GM23338 (cell line): ENCODE results near the gene TRABD2A. TPM values are rescaled to one million over a fixed set of nuclear protein-coding genes. Genes with fewer than 3 reads are reported as not detected.

Source experiments
- ATAC-seq: fragments of 200-7000 bp; cut with Tn5 transposase; 3 replicates; pipeline ENCODE4 v1.9.1; 2020
- DNase-seq: peaks from one replicate; pipeline ENCODE4 v3.0.0-alpha.2; 2015; ENCODE audit warnings: low spot score
- H2AFZ ChIP-seq: fragments of 200-600 bp; sonication (generic); 2 replicates; pipeline ENCODE4 v1.8.0; 2016; ENCODE audit warnings: antibody characterized with exemption, mild to moderate bottlenecking, moderate library complexity
- H3F3A ChIP-seq: fragments of 200-600 bp; sonication (generic); replicated peaks from 2 replicates; pipeline ENCODE4 v1.8.0; 2017; ENCODE audit warnings: antibody characterized with exemption, mixed run types, low read depth
- H3K27ac ChIP-seq: fragments of 200-600 bp; sonication (generic); 2 replicates; pipeline ENCODE4 v1.6.1; 2016; ENCODE audit warnings: low read depth
- H3K27me3 ChIP-seq: fragments of 200-600 bp; sonication (generic); 2 replicates; pipeline ENCODE4 v1.8.0; 2016; ENCODE audit warnings: mild to moderate bottlenecking, mixed run types, moderate library complexity; ENCODE audit not compliant: insufficient read depth
- H3K36me3 ChIP-seq: fragments of 200-600 bp; sonication (generic); 2 replicates; pipeline ENCODE4 v1.8.0; 2016; ENCODE audit warnings: mild to moderate bottlenecking; ENCODE audit not compliant: insufficient read depth
- H3K4me1 ChIP-seq: fragments of 200-600 bp; sonication (generic); 2 replicates; pipeline ENCODE4 v1.8.0; 2016; ENCODE audit warnings: mild to moderate bottlenecking, moderate library complexity; ENCODE audit not compliant: insufficient read depth
- H3K4me2 ChIP-seq: fragments of 200-600 bp; sonication (generic); 2 replicates; pipeline ENCODE4 v1.7.1; 2017; ENCODE audit warnings: mixed run types
- H3K4me3 ChIP-seq: fragments of 200-600 bp; sonication (generic); 2 replicates; pipeline ENCODE4 v1.6.1; 2016; ENCODE audit warnings: mixed run types
- H3K79me2 ChIP-seq: fragments of 200-600 bp; sonication (generic); replicated peaks from 2 replicates; pipeline ENCODE4 v1.8.0; 2017; ENCODE audit warnings: mild to moderate bottlenecking; ENCODE audit not compliant: insufficient read depth
- H3K9me2 ChIP-seq: fragments of 200-600 bp; sonication (generic); 2 replicates; pipeline ENCODE4 v1.8.0; 2017; ENCODE audit not compliant: insufficient read depth
- H4K20me1 ChIP-seq: fragments of 200-600 bp; sonication (generic); replicated peaks from 2 replicates; pipeline ENCODE4 v1.8.0; 2017; ENCODE audit warnings: mild to moderate bottlenecking; ENCODE audit not compliant: insufficient read depth
- H3K27ac Mint-ChIP-seq: 2 replicates; pipeline ENCODE4 v1.8.0; 2020; ENCODE audit warnings: inconsistent platforms, mild to moderate bottlenecking, moderate library complexity, mixed read lengths
- H3K27me3 Mint-ChIP-seq: 3 replicates; pipeline ENCODE4 v1.8.0; 2022; ENCODE audit warnings: low read depth, mild to moderate bottlenecking, moderate library complexity, mixed read lengths, inconsistent platforms; ENCODE audit not compliant: insufficient read depth, poor library complexity
- H3K36me3 Mint-ChIP-seq: 3 replicates; pipeline ENCODE4 v1.8.0; 2021; ENCODE audit warnings: low read depth, mild to moderate bottlenecking, inconsistent platforms, moderate library complexity, mixed read lengths
- H3K4me1 Mint-ChIP-seq: 3 replicates; pipeline ENCODE4 v1.8.0; 2020; ENCODE audit warnings: mild to moderate bottlenecking, inconsistent platforms, mixed read lengths
- H3K4me3 Mint-ChIP-seq: 3 replicates; pipeline ENCODE4 v1.8.0; 2021; ENCODE audit warnings: moderate library complexity, mild to moderate bottlenecking, inconsistent platforms, mixed read lengths
- H3K9me3 Mint-ChIP-seq: 3 replicates; pipeline ENCODE4 v1.8.0; 2020; ENCODE audit warnings: moderate library complexity, mild to moderate bottlenecking, inconsistent platforms, mixed read lengths
- CREB1 ChIP-seq: fragments of 250-450 bp; sonication (Bioruptor Pico); IDR thresholded peaks from 2 replicates; pipeline ENCODE4 v1.5.0; 2020; ENCODE audit warnings: low read depth, mild to moderate bottlenecking, moderate library complexity
- EZH2 ChIP-seq: fragments of 200-600 bp; sonication (generic); IDR thresholded peaks from one replicate; pipeline ENCODE4 v1.8.0; 2017; ENCODE audit warnings: antibody characterized with exemption, mild to moderate bottlenecking, low read depth; ENCODE audit not compliant: unreplicated experiment
- EZH2phosphoT487 ChIP-seq: fragments of 200-600 bp; sonication (generic); IDR thresholded peaks from one replicate; pipeline ENCODE4 v1.8.1; 2018; ENCODE audit warnings: antibody characterized with exemption; ENCODE audit not compliant: unreplicated experiment
- JUNB ChIP-seq: IDR thresholded peaks from one replicate; pipeline ENCODE4 v1.6.1; 2016; ENCODE audit warnings: antibody characterized with exemption; ENCODE audit not compliant: unreplicated experiment
- NANOG ChIP-seq: IDR thresholded peaks from 2 replicates; pipeline ENCODE4 v1.6.1; 2016; ENCODE audit warnings: antibody characterized with exemption, borderline replicate concordance
- REST ChIP-seq: IDR thresholded peaks from one replicate; pipeline ENCODE4 v1.6.1; 2018; ENCODE audit warnings: antibody characterized with exemption; ENCODE audit not compliant: unreplicated experiment
- STAT1 ChIP-seq: IDR thresholded peaks from one replicate; pipeline ENCODE4 v1.6.1; 2016; ENCODE audit warnings: antibody characterized with exemption; ENCODE audit not compliant: unreplicated experiment
- ZNF114 ChIP-seq: fragments of 250-450 bp; sonication (Bioruptor Pico); IDR thresholded peaks from 2 replicates; pipeline ENCODE4 v1.5.0; 2020; ENCODE audit warnings: mild to moderate bottlenecking, moderate library complexity
- ZNF331 ChIP-seq: fragments of 250-450 bp; sonication (Bioruptor Pico); IDR thresholded peaks from 2 replicates; pipeline ENCODE4 v1.5.0; 2020; ENCODE audit warnings: low read depth, mild to moderate bottlenecking, moderate library complexity
- long read RNA-seq: library from polyadenylated mRNA; unstranded; transcript quantifications from one replicate; pipeline ENCODE4 v2.0.0, GENCODE V29; 2020; ENCODE audit not compliant: unreplicated experiment
- polyA plus RNA-seq: library from polyadenylated mRNA; unstranded; fragments of >200 nt; fragmentation: Nextera tagmentation; extraction: Ambion mirVana; gene quantifications from 2 replicates; pipeline ENCODE4 v1.2.1, GENCODE V29; 2016
- total RNA-seq: library from RNA; depleted of rRNA; stranded (reverse); fragments of >200 nt; shearing (Covaris generic); gene quantifications from 2 replicates; pipeline ENCODE4 v1.2.3, GENCODE V29; 2014; rRNA removed

TRABD2A gene
- total RNA-seq = 12.1 and 15.7 TPM in 2 replicates
- 5.5 and 6.0 TPM in 2 replicates for polyA plus RNA-seq
- long read RNA-seq, partial matches to known transcripts = 1 of 4 reads
- long read RNA-seq, other reads (novel, unspliced or antisense) = 1 of 4 reads

GRCh38 chr2:84880645-84881521, at the start of gene TRABD2A:
Gene TRABD2A (minus strand): TSS chr2:84881084. CDS start chr2:84881039, 45 bp downstream.
- 0 out of 2 replicates have a peak, but pooled peaks cover 8% of the 10 kb centered on the region for H3F3A ChIP-seq
- Mint-ChIP-seq H3K27ac (no peak within 1 kb of the TSS), H3K4me1 (peaks cover 8% of the 10 kb centered on the region; the same call in 2 of the 3 replicates), H3K4me3 (peak within 1 kb of the TSS; percentile 85), H3K27me3 (peaks cover 64% of the 10 kb centered on the region), H3K36me3 (no peaks in the 10 kb centered on the region), H3K9me3 (no peaks in the 10 kb centered on the region)
- H2AFZ ChIP-seq = peak within 1 kb of the TSS; percentile 99
- no peaks in the 10 kb centered on the region for H3K36me3 ChIP-seq
- peak; percentile 81 for DNase-seq
- no peaks in the 10 kb centered on the region; the same call in 1 of the 2 replicates for H3K4me1 ChIP-seq
- ATAC-seq = peak; percentile 70
- peak within 1 kb of the TSS; percentile 93 for H3K4me3 ChIP-seq
- H3K79me2 ChIP-seq = no peaks in the 10 kb centered on the region; the same call in 1 of the 2 replicates
- H3K27me3 ChIP-seq = peaks cover 82% of the 10 kb centered on the region
- H3K4me2 ChIP-seq = peak within 1 kb of the TSS; percentile 87
- no peak within 1 kb of the TSS for H3K27ac ChIP-seq
- H4K20me1 ChIP-seq = peaks cover 5% of the 10 kb centered on the region; the same call in 1 of the 2 replicates
- TF ChIP-seq JUNB (no peak), CREB1 (CRISPR knock-in tag) (0 out of 2 replicates have a peak, but pooled peaks have one; percentile 10), EZH2 (peak; percentile 93), STAT1 (no peak)
- no peaks in the 10 kb centered on the region for H3K9me2 ChIP-seq

GRCh38 chr2:84927275-84927627, 46.4 kb upstream of the TRABD2A start:
- no peaks in the 10 kb centered on the region; the same call in 2 of the 3 replicates for H3K9me3 Mint-ChIP-seq
- Histone ChIP-seq H3K27me3 (peaks cover 7% of the 10 kb centered on the region; the same call in 1 of the 2 replicates), H3K4me1 (peaks cover 13% of the 10 kb centered on the region; the same call in 1 of the 2 replicates), H4K20me1 (no peaks in the 10 kb centered on the region), H3K27ac (no peak overlapping the region), H3K79me2 (no peaks in the 10 kb centered on the region), H3K4me2 (no peak overlapping the region), H2AFZ (no peak overlapping the region), H3K4me3 (no peak overlapping the region), H3K9me2 (no peaks in the 10 kb centered on the region), H3F3A (peaks cover 13% of the 10 kb centered on the region; the same call in 1 of the 2 replicates), H3K36me3 (no peaks in the 10 kb centered on the region)
- ATAC-seq = no peak
- H3K4me1 Mint-ChIP-seq = peaks cover 27% of the 10 kb centered on the region
- H3K4me3 Mint-ChIP-seq = no peak overlapping the region
- peak overlapping the region; percentile 89 for H3K27ac Mint-ChIP-seq
- DNase-seq = no peak
- H3K27me3 Mint-ChIP-seq = peaks cover 18% of the 10 kb centered on the region
- no peaks in the 10 kb centered on the region for H3K36me3 Mint-ChIP-seq
- TF ChIP-seq EZH2 = no peak
- TF ChIP-seq ZNF331 (CRISPR knock-in tag) = no peak
- no peak for TF ChIP-seq EZH2phosphoT487
- TF ChIP-seq JUNB = no peak
- no peak for TF ChIP-seq ZNF114 (CRISPR knock-in tag)
- no peak for TF ChIP-seq CREB1 (CRISPR knock-in tag)
- no peak for TF ChIP-seq REST
- no peak for TF ChIP-seq NANOG
- TF ChIP-seq STAT1 = no peak
